A172 (cell line): Measurements from ENCODE around the gene PCIF1. TPM values are rescaled to one million over a fixed set of nuclear protein-coding genes. Genes with fewer than 3 reads are reported as not detected.
"Not testable (repeated sequence)": the region's sequence is repeated elsewhere in the genome, so short reads cannot be mapped to it uniquely, and the experiment has no call there.

Experiments used
- DNase-seq: peaks from one replicate; pipeline ENCODE4 v3.0.0-alpha.2; 2015; ENCODE audit warnings: low spot score
- total RNA-seq: library from RNA; depleted of rRNA; stranded (reverse); fragments of >200 nt; shearing (Covaris generic); gene quantifications from 2 replicates; pipeline ENCODE4 v1.2.3, GENCODE V29; 2014

Gene PCIF1
- total RNA-seq, 1 experiment from 2014 or later: 9.3 TPM

GRCh38 chr20:45967551-45968080, 33.1 kb downstream of the PCIF1 start:
- DNase-seq: no peak

- no peak for DNase-seq
Observed at GRCh38 chr20:45968081-45968671, 33.7 kb downstream of the PCIF1 start.

DNA sequence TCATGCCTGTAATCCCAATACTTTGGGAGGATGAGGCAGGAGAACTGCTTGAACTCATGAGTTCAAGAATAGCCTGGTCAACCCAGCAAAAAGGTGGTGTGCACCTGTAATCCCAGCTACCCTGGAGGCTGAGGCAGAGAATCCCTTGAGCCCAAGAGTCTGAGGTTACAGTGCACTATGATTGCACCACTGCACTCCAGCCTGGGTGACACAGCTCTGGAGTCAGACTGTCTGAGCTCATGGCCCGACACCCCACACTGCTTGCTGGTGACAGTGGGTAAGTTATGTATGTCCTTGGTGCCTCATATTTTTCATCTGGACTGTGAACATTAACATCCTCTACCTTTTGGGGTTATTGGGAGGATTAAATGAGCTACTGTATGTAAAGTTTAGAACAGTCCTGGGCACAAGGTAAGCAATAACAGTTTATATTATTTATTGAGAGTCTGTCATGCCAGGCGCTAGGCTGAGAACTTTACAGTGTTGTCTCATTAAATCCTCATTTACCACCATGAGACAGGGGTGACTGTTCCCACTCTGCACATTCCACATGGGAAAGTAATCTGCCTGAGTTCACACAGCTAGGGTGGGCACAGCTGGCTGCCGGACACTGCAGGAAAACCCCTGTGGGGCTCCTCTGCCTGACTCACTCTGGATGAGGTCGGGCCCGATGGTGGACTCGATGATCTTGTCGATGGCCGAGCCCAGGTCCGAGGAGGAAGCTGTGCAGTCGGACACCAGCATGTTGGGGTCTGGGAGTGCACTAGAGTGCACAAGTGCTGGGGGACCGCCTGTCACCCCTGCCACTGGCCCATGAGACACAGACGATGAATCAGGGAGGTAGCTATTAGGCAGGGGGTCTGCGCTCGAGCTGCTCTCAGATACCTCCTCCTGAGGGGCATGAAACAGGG, 34.6 kb downstream of the PCIF1 start:
- peak; percentile 78 for DNase-seq

- peak; percentile 76 for DNase-seq
Observed at GRCh38 chr20:45969712-45970634, 35.5 kb downstream of the PCIF1 start.

DNA sequence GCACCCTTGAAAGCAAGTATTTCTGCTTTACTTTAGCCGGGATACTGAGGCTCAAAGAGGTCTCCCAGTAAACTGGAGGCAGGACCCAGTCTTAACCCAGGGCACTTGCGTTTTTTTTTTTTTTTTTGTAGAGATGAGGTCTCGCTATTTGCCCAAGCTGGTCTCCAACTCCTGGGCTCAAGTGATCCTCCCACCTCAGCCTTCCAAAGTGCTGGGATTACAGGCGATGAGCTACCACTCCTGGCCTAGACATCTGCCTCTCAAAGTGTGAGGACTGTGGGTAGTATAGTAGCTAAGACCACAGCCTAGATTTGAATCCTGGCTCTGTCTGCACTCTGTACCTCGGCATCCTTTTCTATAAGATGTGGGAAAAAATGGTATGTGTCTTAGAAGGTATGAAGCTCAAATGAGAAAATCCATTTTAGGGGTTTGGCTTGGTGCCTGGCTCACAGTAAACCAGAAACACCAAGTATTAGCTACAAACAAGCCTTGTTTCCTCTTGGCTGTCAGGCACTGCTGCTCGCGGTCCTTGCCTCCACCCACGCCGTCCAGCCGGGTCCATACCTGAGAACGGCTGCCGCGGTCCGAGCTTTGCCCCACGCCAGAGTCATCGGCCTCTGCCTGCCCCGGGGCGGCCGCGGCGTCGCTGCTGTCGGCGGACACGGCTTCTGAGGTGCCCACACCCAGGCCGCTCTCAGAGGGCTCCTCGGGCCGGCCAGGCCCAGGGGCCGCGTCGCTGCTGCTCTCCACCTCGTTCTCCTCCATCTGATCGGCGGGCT, 36.4 kb downstream of the PCIF1 start:
- no peak for DNase-seq

GRCh38 chr20:45971425-45971674, 36.9 kb downstream of the PCIF1 start:
- no peak for DNase-seq

GRCh38 chr20:45971675-45972499, 37.4 kb downstream of the PCIF1 start, which contains the start of gene ZNF335:
Gene ZNF335 (minus strand): TSS chr20:45972203. CDS start chr20:45971410, 793 bp downstream.
- DNase-seq: peak; percentile 89

DNA sequence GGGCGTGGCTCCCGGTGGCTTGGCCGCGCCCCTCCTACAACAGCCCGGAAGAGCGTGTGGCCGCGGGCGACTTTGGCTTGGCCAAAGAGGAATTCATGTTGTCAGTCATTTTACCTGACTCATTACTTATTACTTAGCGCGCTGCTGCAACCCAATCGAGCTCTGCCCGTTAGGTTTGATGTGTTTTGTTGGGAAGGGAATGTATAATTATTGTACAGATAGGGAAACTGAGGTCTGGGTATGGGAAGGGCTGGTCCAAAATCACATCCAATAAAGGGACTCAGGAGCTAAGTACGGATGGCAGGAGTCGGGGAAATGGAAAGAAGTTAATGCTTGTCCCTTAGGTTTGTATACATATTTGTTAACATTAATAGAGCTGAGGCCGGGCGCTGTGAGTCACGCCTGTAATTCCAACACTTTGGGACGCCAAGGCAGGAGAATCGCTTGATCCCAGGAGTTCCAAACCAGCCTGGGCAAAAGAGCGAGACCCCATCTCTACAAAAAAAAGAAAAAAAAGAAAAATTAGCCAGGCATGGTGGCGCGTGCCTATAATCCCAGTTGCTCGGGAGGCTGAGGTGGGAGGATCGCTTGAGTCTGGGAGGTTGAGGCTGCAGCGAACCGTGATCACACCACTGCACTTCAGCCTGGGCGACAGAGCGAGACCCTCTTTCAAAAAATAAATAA, 38.2 kb downstream of the PCIF1 start:
- DNase-seq: peak; percentile 91

GRCh38 chr20:45974896-45975565, 40.5 kb downstream of the PCIF1 start:
- DNase-seq: no peak

DNA sequence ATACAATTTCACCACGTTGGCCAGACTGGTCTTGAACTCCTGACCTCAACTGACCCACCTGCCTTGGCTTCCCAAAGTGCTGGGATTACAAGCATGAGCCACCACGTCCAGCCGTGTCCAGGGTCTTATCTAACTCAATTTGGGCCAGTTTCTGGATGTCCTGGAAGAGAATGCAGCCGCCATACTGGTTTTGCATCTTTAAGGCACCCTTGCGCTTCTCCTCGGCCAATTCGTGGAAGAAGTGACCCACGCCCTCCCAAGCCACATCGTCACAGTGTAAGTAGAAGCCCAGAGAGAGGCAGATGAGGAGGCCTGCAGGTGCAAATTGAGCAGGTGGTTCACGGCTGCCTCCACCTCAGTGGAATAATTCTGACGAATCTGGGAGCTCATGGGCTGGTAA, 41.2 kb downstream of the PCIF1 start:
- no peak for DNase-seq

GRCh38 chr20:45976086-45976485, 41.6 kb downstream of the PCIF1 start:
- DNase-seq: no peak

- no peak for DNase-seq
Observed at GRCh38 chr20:45981261-45981660, 46.8 kb downstream of the PCIF1 start.

GRCh38 chr20:45983279-45983743, 48.8 kb downstream of the PCIF1 start:
- no peak for DNase-seq

GRCh38 chr20:45985573-45985972, 51.1 kb downstream of the PCIF1 start:
- DNase-seq: no peak

DNA sequence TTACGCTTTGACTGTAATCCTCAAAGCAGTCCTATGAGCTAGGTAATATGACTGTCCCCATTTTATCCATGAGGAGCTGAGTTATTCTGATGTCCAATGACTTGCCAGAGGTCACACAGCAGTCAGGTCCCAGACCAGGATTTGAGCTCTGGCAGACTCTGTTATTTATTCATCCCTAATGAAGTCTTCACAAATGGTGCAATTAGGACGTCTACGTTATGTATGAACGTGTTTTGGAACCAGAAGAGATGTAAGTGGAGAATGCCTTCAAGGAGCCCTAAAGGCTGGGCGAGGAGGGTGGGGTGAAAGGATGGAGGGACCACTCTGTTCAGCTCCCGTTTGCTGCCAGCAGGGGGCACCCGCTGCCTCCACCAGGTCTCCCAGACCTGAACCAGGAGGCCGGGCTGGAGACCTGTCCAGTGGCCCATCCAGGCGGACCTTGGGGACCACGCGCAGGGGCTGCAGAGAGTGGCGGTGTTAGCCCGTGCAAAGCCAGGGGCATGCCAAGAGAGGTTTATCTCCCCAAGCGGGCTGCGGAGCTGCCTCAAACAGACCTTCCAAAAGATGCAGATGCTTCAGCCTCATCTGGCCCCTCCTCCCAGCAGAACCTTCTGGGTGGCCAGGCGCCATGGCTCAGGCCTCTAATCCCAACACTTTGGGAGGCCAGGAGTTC, 52.8 kb downstream of the PCIF1 start:
- DNase-seq: peak; percentile 81

- DNase-seq: not testable (repeated sequence)
Observed at GRCh38 chr20:45988830-45989229, 54.3 kb downstream of the PCIF1 start.

DNA sequence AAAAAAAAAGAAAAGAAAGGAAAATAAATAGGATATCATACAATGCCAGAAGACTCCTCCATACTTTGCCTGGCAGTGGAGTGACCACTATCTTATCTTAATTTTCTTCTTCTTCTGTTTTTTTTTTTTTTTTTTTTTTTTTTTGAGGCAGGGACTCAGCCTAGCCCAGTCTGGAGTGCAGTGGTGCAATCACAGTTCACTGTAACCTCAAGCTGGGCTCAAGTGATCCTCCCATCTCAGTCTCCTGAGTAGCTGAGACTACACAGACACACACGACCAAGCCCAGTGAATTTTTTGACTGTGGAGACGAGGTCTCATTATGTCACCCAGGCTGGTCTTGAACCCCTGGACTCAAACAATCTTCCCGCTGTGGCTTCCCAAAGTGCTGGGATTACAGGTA, 57.1 kb downstream of the PCIF1 start:
- no peak for DNase-seq

- DNase-seq: peak; percentile 75
Observed at GRCh38 chr20:45993197-45993951, 58.9 kb downstream of the PCIF1 start.
